GM21360 (cell line): ENCODE measurements around the gene GNB2.
"Not testable (repeated sequence)": the region's sequence is repeated elsewhere in the genome, so short reads cannot be mapped to it uniquely, and the experiment has no call there.

Source experiments
- ATAC-seq: cut with Tn5 transposase; IDR thresholded peaks from one replicate; pipeline ENCODE4 v1.9.1; 2021; ENCODE audit warnings: mild to moderate bottlenecking, moderate library complexity; ENCODE audit not compliant: unreplicated experiment

Gene GNB2

GRCh38 chr7:100662194-100662776, 11.3 kb upstream of the GNB2 start:
- ATAC-seq, result not testable (repeated sequence)

- ATAC-seq, result no peak
These were observed 8.3 kb upstream of the GNB2 start for GRCh38 chr7:100665168-100665726.

GRCh38 chr7:100667331-100668068, 6.0 kb upstream of the GNB2 start:
- no peak for ATAC-seq

- no peak for ATAC-seq
These were observed 5.5 kb upstream of the GNB2 start for GRCh38 chr7:100668069-100668449.

GRCh38 chr7:100669106-100669505, 4.4 kb upstream of the GNB2 start:
- not testable (repeated sequence) for ATAC-seq

- ATAC-seq, result no peak
These were observed 3.5 kb upstream of the GNB2 start for GRCh38 chr7:100670074-100670473.

GRCh38 chr7:100671353-100672327, 1.9 kb upstream of the GNB2 start:
- no peak for ATAC-seq

- ATAC-seq, result no peak
These were observed 436 bp downstream of the GNB2 start for GRCh38 chr7:100673942-100674410.

- no peak for ATAC-seq
These were observed 1.0 kb downstream of the GNB2 start for GRCh38 chr7:100674411-100675104.

- no peak for ATAC-seq
These were observed 1.5 kb downstream of the GNB2 start for GRCh38 chr7:100675105-100675451.

GRCh38 chr7:100675581-100676350, 2.2 kb downstream of the GNB2 start:
- peak; percentile 24 for ATAC-seq

- no peak for ATAC-seq
These were observed 3.2 kb downstream of the GNB2 start for GRCh38 chr7:100676501-100677306.

- no peak for ATAC-seq
These were observed 4.0 kb downstream of the GNB2 start for GRCh38 chr7:100677308-100678267.

GRCh38 chr7:100678291-100678984, 4.9 kb downstream of the GNB2 start:
- no peak for ATAC-seq

- no peak for ATAC-seq
These were observed 5.8 kb downstream of the GNB2 start for GRCh38 chr7:100679129-100679926.

GRCh38 chr7:100679927-100680575, 6.5 kb downstream of the GNB2 start:
- no peak for ATAC-seq
